ENCODE measurements around the gene WNT7B. TPM values are rescaled to one million over a fixed set of nuclear protein-coding genes. Genes with fewer than 3 reads are reported as not detected.

The WNT7B gene
- total RNA-seq, 1 experiment from 2014 or later: 0.57 TPM

GRCh38 chr22:46001426-46002106 is 24.6 kb upstream of the WNT7B start:
- intact Hi-C loops (cut with micrococcal nuclease; ENCODE audit: unreplicated experiment): no loop called here
- H3K36me3 Mint-ChIP-seq (ENCODE audit: insufficient read depth, unreplicated experiment): no peaks in the 10 kb centered on the region
- no peaks in the 10 kb centered on the region for H3K36me3 ChIP-seq (ENCODE audit: control insufficient read depth, insufficient read depth, low read length)
- H3K4me3 Mint-ChIP-seq (ENCODE audit: unreplicated experiment): no peak overlapping the region
- no peaks in the 10 kb centered on the region for H3K9me3 Mint-ChIP-seq (ENCODE audit: unreplicated experiment)
- no peak overlapping the region for H3K27ac Mint-ChIP-seq (ENCODE audit: unreplicated experiment)
- H3K27me3 Mint-ChIP-seq (ENCODE audit: insufficient read depth, unreplicated experiment): no peaks in the 10 kb centered on the region
- BruUV-seq (replicated peaks): no TSS peak
- ChIA-PET POLR2A (no interaction called here), CTCF (interaction anchor here (0.6 to 1.4 kb wide), 2 partner anchors 12 to 60 kb away, joined by 4 read pairs; no protein-coding TSS in a partner anchor)
- no peaks in the 10 kb centered on the region for H3K27me3 ChIP-seq (replicated peaks; ENCODE audit: control insufficient read depth, insufficient read depth, low read length)
- H3K4me3 ChIP-seq (ENCODE audit: low read depth, low read length): no peak overlapping the region
- H3K4me1 ChIP-seq: peaks cover 2% of the 10 kb centered on the region; the same call in 1 of the 2 replicates
- TF ChIP-seq CTCF (IDR thresholded peaks at IDR 0.05; ENCODE audit: insufficient read depth in 1 of 2, low read depth in 1 of 2, low read length in 1 of 2, severe bottlenecking in 1 of 2, unreplicated experiment in 1 of 2): no peak
- H3K4me1 Mint-ChIP-seq (ENCODE audit: low read depth, unreplicated experiment): no peaks in the 10 kb centered on the region
- DNase-seq: no peak
- no peaks in the 10 kb centered on the region for H3K9me3 ChIP-seq

- no peaks in the 10 kb centered on the region for H3K9me3 Mint-ChIP-seq (ENCODE audit: unreplicated experiment)
- H3K4me1 Mint-ChIP-seq (ENCODE audit: low read depth, unreplicated experiment): no peaks in the 10 kb centered on the region
- H3K4me1 ChIP-seq: no peaks in the 10 kb centered on the region
- H3K9me3 ChIP-seq: no peaks in the 10 kb centered on the region
- H3K36me3 Mint-ChIP-seq (ENCODE audit: insufficient read depth, unreplicated experiment): no peaks in the 10 kb centered on the region
- H3K4me3 ChIP-seq (ENCODE audit: low read depth, low read length): no peak overlapping the region
- BruUV-seq (replicated peaks): no TSS peak
- ChIA-PET CTCF (interaction anchor here (1.4 kb wide), 1 partner anchor 12 kb away, joined by 4 read pairs; no protein-coding TSS in a partner anchor), POLR2A (no interaction called here)
- intact Hi-C loops (cut with micrococcal nuclease; ENCODE audit: unreplicated experiment): no loop called here
- TF ChIP-seq CTCF (IDR thresholded peaks at IDR 0.05; ENCODE audit: insufficient read depth in 1 of 2, low read depth in 1 of 2, low read length in 1 of 2, severe bottlenecking in 1 of 2, unreplicated experiment in 1 of 2): no peak
- H3K27me3 Mint-ChIP-seq (ENCODE audit: insufficient read depth, unreplicated experiment): no peaks in the 10 kb centered on the region
- no peaks in the 10 kb centered on the region for H3K36me3 ChIP-seq (ENCODE audit: control insufficient read depth, insufficient read depth, low read length)
- no peak overlapping the region for H3K4me3 Mint-ChIP-seq (ENCODE audit: unreplicated experiment)
- no peaks in the 10 kb centered on the region for H3K27me3 ChIP-seq (replicated peaks; ENCODE audit: control insufficient read depth, insufficient read depth, low read length)
- no peak for DNase-seq
- H3K27ac Mint-ChIP-seq (ENCODE audit: unreplicated experiment): no peak overlapping the region
These were observed 24.1 kb upstream of the WNT7B start for GRCh38 chr22:46001046-46001425.

DNA sequence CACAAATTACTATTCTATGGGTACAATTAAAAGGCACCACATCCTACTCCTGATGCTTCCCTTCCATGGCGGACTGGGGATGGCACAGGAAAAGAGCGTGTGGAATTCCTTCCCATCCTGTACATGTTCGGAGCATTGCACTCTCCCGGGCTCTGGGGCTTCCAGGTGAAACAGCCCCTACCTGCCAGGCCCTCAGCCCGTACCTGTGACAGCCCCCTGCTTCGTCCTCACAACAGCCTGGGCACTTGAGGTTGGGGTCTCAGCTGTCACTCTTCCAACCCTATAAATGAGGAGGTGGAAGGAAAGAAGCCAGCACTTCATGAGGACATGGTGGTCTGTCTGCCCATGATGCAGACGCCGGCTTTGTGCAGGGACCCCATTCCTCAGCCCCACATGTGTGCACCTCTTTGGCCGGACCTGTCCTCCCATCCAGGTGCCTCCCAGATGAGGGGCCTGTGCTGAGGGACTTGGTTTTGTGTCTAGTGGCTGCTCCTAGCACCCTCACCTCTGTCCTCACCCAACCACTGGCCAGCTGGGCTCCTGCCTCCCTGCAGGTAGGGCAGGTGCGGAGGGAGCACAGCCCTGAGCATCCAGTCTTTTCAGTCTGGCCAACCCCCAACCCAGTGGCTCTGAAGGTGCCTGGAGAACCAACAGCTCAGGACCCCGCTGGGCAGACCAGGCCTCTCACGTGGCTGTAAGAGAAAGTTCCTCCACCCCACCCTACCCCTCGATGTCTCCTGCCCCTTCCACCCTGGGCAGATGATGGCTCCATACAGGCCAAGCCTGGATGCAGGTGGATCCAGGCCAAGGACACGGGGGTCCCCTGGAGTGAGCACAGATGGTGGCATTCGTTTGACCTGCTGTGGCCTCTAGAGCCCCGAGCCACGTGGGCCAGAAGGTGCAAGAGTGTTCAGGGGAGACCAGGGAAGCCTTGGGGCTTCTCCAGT is 23.4 kb upstream of the WNT7B start:
- H3K36me3 Mint-ChIP-seq (ENCODE audit: insufficient read depth, unreplicated experiment): no peaks in the 10 kb centered on the region
- no peak for TF ChIP-seq CTCF (IDR thresholded peaks at IDR 0.05; ENCODE audit: insufficient read depth in 1 of 2, low read depth in 1 of 2, low read length in 1 of 2, severe bottlenecking in 1 of 2, unreplicated experiment in 1 of 2)
- H3K4me1 ChIP-seq: no peaks in the 10 kb centered on the region
- ChIA-PET CTCF (interaction anchor here (1.4 kb wide), 1 partner anchor 13 kb away, joined by 4 read pairs; no protein-coding TSS in a partner anchor), POLR2A (no interaction called here)
- no peaks in the 10 kb centered on the region for H3K9me3 Mint-ChIP-seq (ENCODE audit: unreplicated experiment)
- H3K4me3 ChIP-seq (ENCODE audit: low read depth, low read length): no peak overlapping the region
- intact Hi-C loops (cut with micrococcal nuclease; ENCODE audit: unreplicated experiment): no loop called here
- H3K36me3 ChIP-seq (ENCODE audit: control insufficient read depth, insufficient read depth, low read length): no peaks in the 10 kb centered on the region
- no peak overlapping the region for H3K4me3 Mint-ChIP-seq (ENCODE audit: unreplicated experiment)
- DNase-seq: no peak
- H3K4me1 Mint-ChIP-seq (ENCODE audit: low read depth, unreplicated experiment): no peaks in the 10 kb centered on the region
- no peaks in the 10 kb centered on the region for H3K9me3 ChIP-seq
- no TSS peak for BruUV-seq (replicated peaks)
- H3K27ac Mint-ChIP-seq (ENCODE audit: unreplicated experiment): no peak overlapping the region
- H3K27me3 ChIP-seq (replicated peaks; ENCODE audit: control insufficient read depth, insufficient read depth, low read length): no peaks in the 10 kb centered on the region
- H3K27me3 Mint-ChIP-seq (ENCODE audit: insufficient read depth, unreplicated experiment): no peaks in the 10 kb centered on the region

Measured in Caco-2 (cell line).